Thymus (tissue), 11 donors: Measurements from ENCODE around the gene ALDOC. TPM values are rescaled to one million over a fixed set of nuclear protein-coding genes. Genes with fewer than 3 reads are reported as not detected.
A peak's percentile ranks its signal among the peaks of the same experiment; 100 is the strongest.

Source experiments
- DNase-seq, 9 donors: peaks; one replicate each; pipeline ENCODE4 v3.0.0-alpha.2; 2013; ENCODE audit warnings: low spot score in 9 of 9, low read depth in 6 of 9, missing footprints in 1 of 9
- H3K27ac ChIP-seq, 2 donors: one replicate each; pipeline ENCODE4 v1.5.1; 2013; ENCODE audit warnings: control low read depth in 1 of 2, low read depth in 1 of 2, low read length in 1 of 2, mild to moderate bottlenecking in 1 of 2, moderate library complexity in 1 of 2
- H3K27me3 ChIP-seq, 2 donors: one replicate each; pipeline ENCODE4 v1.5.1; 2013; ENCODE audit warnings: low read length in 1 of 2; ENCODE audit not compliant: control insufficient read depth in 2 of 2, insufficient read depth in 1 of 2
- H3K36me3 ChIP-seq, 2 donors: one replicate each; pipeline ENCODE4 v1.5.1; 2013; ENCODE audit warnings: low read length in 1 of 2, mild to moderate bottlenecking in 1 of 2, moderate library complexity in 1 of 2; ENCODE audit not compliant: control insufficient read depth in 2 of 2, insufficient read depth in 2 of 2
- H3K4me1 ChIP-seq, 2 donors: one replicate each; pipeline ENCODE4 v1.5.1; 2013; ENCODE audit warnings: low read length in 2 of 2; ENCODE audit not compliant: control insufficient read depth in 2 of 2, insufficient read depth in 2 of 2
- H3K4me3 ChIP-seq, 2 donors: one replicate each; pipeline ENCODE4 v1.5.1; 2013; ENCODE audit warnings: low read length in 2 of 2, control low read depth in 1 of 2, mild to moderate bottlenecking in 1 of 2
- H3K9me3 ChIP-seq, 2 donors: one replicate each; pipeline ENCODE4 v1.5.1; 2013; ENCODE audit warnings: low read length in 1 of 2, mild to moderate bottlenecking in 1 of 2; ENCODE audit not compliant: control insufficient read depth in 2 of 2, insufficient read depth in 1 of 2
- WGBS: extraction: QIAGEN DNeasy Blood & Tissue Kit; methylation state at CpG from one replicate; pipeline ENCODE4 v1.1.7; 2013; 5-methylcytosine and 5-hydroxymethylcytosine counted together
- polyA plus RNA-seq: library from polyadenylated mRNA; stranded (reverse); fragments of 200-250 nt; gene quantifications from one replicate; pipeline ENCODE4 v1.2.3, GENCODE V29; 2013
- total RNA-seq: library from RNA; stranded (reverse); fragments of 120-200 nt; gene quantifications from one replicate; pipeline ENCODE4 v1.2.4, GENCODE V29; 2013
- donor health status: healthy.

Gene ALDOC
- total and polyA plus RNA-seq, 2 donors, result 10.6 to 18.2 TPM

- H3K4me3 ChIP-seq, result peak overlapping the region; percentile 48 to 81
- no peaks in the 10 kb centered on the region for H3K9me3 ChIP-seq
- peaks cover 31 to 37% of the 10 kb centered on the region in 2 donors for H3K36me3 ChIP-seq
- WGBS, result 39% methylated on average over 10 of the region's 10 CpGs
- peaks cover 20 to 53% of the 10 kb centered on the region in 2 donors for H3K4me1 ChIP-seq
- H3K27me3 ChIP-seq, result no peaks in the 10 kb centered on the region
- DNase-seq, result peak in 1 of 9 donors; percentile 32
- no peak overlapping the region for H3K27ac ChIP-seq
These were observed 25.1 kb downstream of the ALDOC start for GRCh38 chr17:28551421-28552175.

- no peak overlapping the region for H3K4me3 ChIP-seq
- WGBS, result 94% methylated on average over 1 of the region's 1 CpG
- H3K4me1 ChIP-seq, result peaks cover 20 to 53% of the 10 kb centered on the region in 2 donors
- DNase-seq, result no peak
- H3K27ac ChIP-seq, result no peak overlapping the region
- peaks cover 25 to 29% of the 10 kb centered on the region in 2 donors for H3K36me3 ChIP-seq
- no peaks in the 10 kb centered on the region for H3K9me3 ChIP-seq
- no peaks in the 10 kb centered on the region for H3K27me3 ChIP-seq
These were observed 25.8 kb downstream of the ALDOC start for GRCh38 chr17:28550858-28551257.

GRCh38 chr17:28549236-28550132, 27.2 kb downstream of the ALDOC start:
- H3K4me1 ChIP-seq, result peaks cover 20 to 53% of the 10 kb centered on the region in 2 donors
- H3K9me3 ChIP-seq, result no peaks in the 10 kb centered on the region
- H3K4me3 ChIP-seq, result no peak overlapping the region
- H3K36me3 ChIP-seq, result peaks cover 14 to 18% of the 10 kb centered on the region in 2 donors
- peak overlapping the region in 1 of 2 donors; percentile 76 for H3K27ac ChIP-seq
- WGBS, result 83% methylated on average over 3 of the region's 3 CpGs
- DNase-seq, result peak in 1 of 9 donors; percentile 60
- no peaks in the 10 kb centered on the region for H3K27me3 ChIP-seq

GRCh38 chr17:28548417-28549130, 28.1 kb downstream of the ALDOC start:
- peaks cover 20 to 53% of the 10 kb centered on the region in 2 donors for H3K4me1 ChIP-seq
- H3K27ac ChIP-seq, result peak overlapping the region in 1 of 2 donors; percentile 25
- no peak for DNase-seq

GRCh38 chr17:28547623-28548416, 28.9 kb downstream of the ALDOC start:
- H3K4me3 ChIP-seq, result no peak overlapping the region

More at GRCh38 chr17:28548417-28549130, 28.1 kb downstream of the ALDOC start:
- 93% methylated on average over 6 of the region's 6 CpGs for WGBS
- Histone ChIP-seq H3K9me3 (no peaks in the 10 kb centered on the region), H3K36me3 (peaks cover 5 to 9% of the 10 kb centered on the region in 2 donors), H3K27me3 (no peaks in the 10 kb centered on the region), H3K4me3 (no peak overlapping the region)

GRCh38 chr17:28547096-28547622, 29.5 kb downstream of the ALDOC start:
- Histone ChIP-seq H3K27ac (peak overlapping the region; percentile 32 to 92), H3K4me3 (no peak overlapping the region), H3K9me3 (no peaks in the 10 kb centered on the region), H3K36me3 (no peaks in the 10 kb centered on the region), H3K4me1 (peaks cover 18 to 47% of the 10 kb centered on the region in 2 donors), H3K27me3 (no peaks in the 10 kb centered on the region)
- no peak for DNase-seq
- 89% methylated on average over 14 of the region's 14 CpGs for WGBS

More at GRCh38 chr17:28547623-28548416, 28.9 kb downstream of the ALDOC start:
- WGBS, result 44% methylated on average over 26 of the region's 26 CpGs
- Histone ChIP-seq H3K27ac (peak overlapping the region; percentile 79 to 92), H3K27me3 (no peaks in the 10 kb centered on the region), H3K9me3 (no peaks in the 10 kb centered on the region), H3K4me1 (peaks cover 20 to 50% of the 10 kb centered on the region in 2 donors), H3K36me3 (peaks cover 0 to 1% of the 10 kb centered on the region in 2 donors)
- DNase-seq, result peak in 3 of 9 donors; percentile 50 to 78 (median 63)

GRCh38 chr17:28545787-28546415, 30.8 kb downstream of the ALDOC start:
- H3K27ac ChIP-seq, result no peak overlapping the region
- 95% methylated on average over 6 of the region's 6 CpGs for WGBS
- H3K9me3 ChIP-seq, result no peaks in the 10 kb centered on the region
- no peak for DNase-seq
- H3K27me3 ChIP-seq, result no peaks in the 10 kb centered on the region
- H3K36me3 ChIP-seq, result no peaks in the 10 kb centered on the region
- H3K4me1 ChIP-seq, result peaks cover 9 to 36% of the 10 kb centered on the region in 2 donors
- no peak overlapping the region for H3K4me3 ChIP-seq

- 97% methylated on average over 2 of the region's 2 CpGs for whole genome bisulfite sequencing
- peaks cover 6 to 33% of the 10 kb centered on the region in 2 donors for H3K4me1 ChIP-seq
- DNase-seq, result no peak
- H3K27ac ChIP-seq, result no peak overlapping the region
- no peaks in the 10 kb centered on the region for H3K36me3 ChIP-seq
- H3K9me3 ChIP-seq, result no peaks in the 10 kb centered on the region
- H3K4me3 ChIP-seq, result no peak overlapping the region
- H3K27me3 ChIP-seq, result no peaks in the 10 kb centered on the region
These were observed 31.6 kb downstream of the ALDOC start for GRCh38 chr17:28545141-28545503.
